Stimulated activated CD8-positive, alpha-beta memory T cell treated with anti-CD3 and anti-CD28 coated beads, Interleukin-2, amount 100 ng/mL, for 1 hour (primary cell): ENCODE data around the gene PCDHGA11.
"Not testable (repeated sequence)": the region's sequence is repeated elsewhere in the genome, so short reads cannot be mapped to it uniquely, and the experiment has no call there.

Experiments
- DNase-seq, 2 donors: peaks; one replicate each; pipeline ENCODE4 v3.0.0-alpha.2; 2020; ENCODE audit warnings: low read depth in 2 of 2

PCDHGA11 gene

GRCh38 chr5:141431286-141431685 is 10.4 kb downstream of the PCDHGA11 start:
- DNase-seq: no peak

- not testable (repeated sequence) for DNase-seq
These were observed 11.5 kb downstream of the PCDHGA11 start for GRCh38 chr5:141432308-141432707.

DNA sequence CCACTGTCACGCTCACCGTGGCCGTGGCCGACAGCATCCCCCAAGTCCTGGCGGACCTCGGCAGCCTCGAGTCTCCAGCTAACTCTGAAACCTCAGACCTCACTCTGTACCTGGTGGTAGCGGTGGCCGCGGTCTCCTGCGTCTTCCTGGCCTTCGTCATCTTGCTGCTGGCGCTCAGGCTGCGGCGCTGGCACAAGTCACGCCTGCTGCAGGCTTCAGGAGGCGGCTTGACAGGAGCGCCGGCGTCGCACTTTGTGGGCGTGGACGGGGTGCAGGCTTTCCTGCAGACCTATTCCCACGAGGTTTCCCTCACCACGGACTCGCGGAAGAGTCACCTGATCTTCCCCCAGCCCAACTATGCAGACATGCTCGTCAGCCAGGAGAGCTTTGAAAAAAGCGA is 11.9 kb downstream of the PCDHGA11 start:
- not testable (repeated sequence) for DNase-seq

DNA sequence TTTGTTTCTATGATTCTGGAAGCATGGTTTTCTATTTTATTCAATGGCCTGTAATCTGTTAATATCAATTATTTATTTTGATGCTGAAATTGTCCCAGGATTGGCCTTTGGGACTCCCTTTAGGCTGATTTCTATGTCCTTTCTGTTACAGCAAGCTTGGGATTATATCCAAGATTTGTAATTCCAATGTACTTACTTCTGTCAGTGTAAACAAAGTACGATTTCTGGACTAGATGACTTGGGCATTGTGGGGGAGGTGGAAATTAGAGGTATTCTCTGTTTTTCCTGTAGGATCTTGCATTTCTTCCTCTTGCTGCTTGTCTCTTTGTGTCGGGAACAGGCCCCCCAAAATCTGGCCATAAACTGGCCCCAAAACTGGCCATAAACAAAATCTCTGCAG is 13.2 kb downstream of the PCDHGA11 start:
- DNase-seq: no peak

DNA sequence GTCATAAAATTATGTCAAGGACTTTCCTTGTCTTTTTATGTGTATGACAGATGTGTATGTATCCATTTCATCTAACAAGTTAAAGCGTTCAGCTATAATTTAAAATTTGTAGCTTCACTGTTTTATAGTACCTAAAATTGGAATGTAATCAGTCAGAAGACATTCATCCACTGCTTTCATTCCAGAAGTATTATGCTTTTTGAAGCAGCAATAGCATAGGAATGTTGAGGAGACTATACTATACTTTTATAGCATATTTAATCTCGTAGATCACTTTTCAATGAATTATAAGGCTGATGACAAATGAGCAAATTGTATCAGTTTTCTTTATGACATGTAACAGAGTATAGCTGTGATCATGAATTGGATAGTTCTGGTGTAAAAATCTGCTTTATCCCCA is 16.4 kb downstream of the PCDHGA11 start:
- no peak for DNase-seq

GRCh38 chr5:141439411-141440141 is 18.7 kb downstream of the PCDHGA11 start:
- DNase-seq: no peak

GRCh38 chr5:141440341-141440740 is 19.5 kb downstream of the PCDHGA11 start:
- DNase-seq: no peak

- no peak for DNase-seq
These were observed 20.8 kb downstream of the PCDHGA11 start for GRCh38 chr5:141441571-141442170.

- no peak for DNase-seq
These were observed 44.5 kb downstream of the PCDHGA11 start for GRCh38 chr5:141465351-141465750.
